Endothelial cell (in vitro differentiated cells): Measurements from ENCODE around the gene R3HDML. TPM values are rescaled to one million over a fixed set of nuclear protein-coding genes. Genes with fewer than 3 reads are reported as not detected.
A peak's percentile ranks its signal among the peaks of the same experiment; 100 is the strongest.

Experiments used
- DNase-seq: peaks from one replicate; pipeline ENCODE4 v3.0.0; 2021; ENCODE audit warnings: low spot score
- H3K27ac Mint-ChIP-seq: one replicate; pipeline ENCODE4 v1.8.0; 2021; ENCODE audit warnings: mixed read lengths, inconsistent platforms; ENCODE audit not compliant: unreplicated experiment
- H3K27me3 Mint-ChIP-seq: one replicate; pipeline ENCODE4 v1.8.0; 2021; ENCODE audit warnings: mild to moderate bottlenecking, moderate library complexity, mixed read lengths, inconsistent platforms; ENCODE audit not compliant: unreplicated experiment
- H3K36me3 Mint-ChIP-seq: one replicate; pipeline ENCODE4 v1.8.0; 2021; ENCODE audit warnings: mild to moderate bottlenecking, low read depth, mixed read lengths, inconsistent platforms; ENCODE audit not compliant: unreplicated experiment
- H3K4me1 Mint-ChIP-seq: one replicate; pipeline ENCODE4 v1.8.0; 2021; ENCODE audit warnings: mild to moderate bottlenecking, mixed read lengths, inconsistent platforms; ENCODE audit not compliant: unreplicated experiment
- H3K4me3 Mint-ChIP-seq: one replicate; pipeline ENCODE4 v1.8.0; 2021; ENCODE audit warnings: mild to moderate bottlenecking, mixed read lengths, inconsistent platforms; ENCODE audit not compliant: unreplicated experiment
- H3K9me3 Mint-ChIP-seq: one replicate; pipeline ENCODE4 v1.8.0; 2021; ENCODE audit warnings: mixed read lengths, inconsistent platforms; ENCODE audit not compliant: unreplicated experiment
- total RNA-seq: library from RNA; stranded (reverse); fragmentation: NEBNext Ultra II Directional; extraction: Animal tissue kit (Norgen Biotek cat#: 25700); gene quantifications from one replicate; pipeline ENCODE4 v1.2.1, GENCODE V29; 2021; ENCODE audit not compliant: unreplicated experiment
- TF ChIP-seq, protein P1 (sequence below): fragments of 200-600 bp; sonication (generic); IDR thresholded peaks from one replicate; pipeline ENCODE4 v1.5.0; 2021; ENCODE audit warnings: antibody characterized with exemption; ENCODE audit not compliant: unreplicated experiment

R3HDML gene
- total RNA-seq, 1 donor from 2014 or later = not detected

DNA sequence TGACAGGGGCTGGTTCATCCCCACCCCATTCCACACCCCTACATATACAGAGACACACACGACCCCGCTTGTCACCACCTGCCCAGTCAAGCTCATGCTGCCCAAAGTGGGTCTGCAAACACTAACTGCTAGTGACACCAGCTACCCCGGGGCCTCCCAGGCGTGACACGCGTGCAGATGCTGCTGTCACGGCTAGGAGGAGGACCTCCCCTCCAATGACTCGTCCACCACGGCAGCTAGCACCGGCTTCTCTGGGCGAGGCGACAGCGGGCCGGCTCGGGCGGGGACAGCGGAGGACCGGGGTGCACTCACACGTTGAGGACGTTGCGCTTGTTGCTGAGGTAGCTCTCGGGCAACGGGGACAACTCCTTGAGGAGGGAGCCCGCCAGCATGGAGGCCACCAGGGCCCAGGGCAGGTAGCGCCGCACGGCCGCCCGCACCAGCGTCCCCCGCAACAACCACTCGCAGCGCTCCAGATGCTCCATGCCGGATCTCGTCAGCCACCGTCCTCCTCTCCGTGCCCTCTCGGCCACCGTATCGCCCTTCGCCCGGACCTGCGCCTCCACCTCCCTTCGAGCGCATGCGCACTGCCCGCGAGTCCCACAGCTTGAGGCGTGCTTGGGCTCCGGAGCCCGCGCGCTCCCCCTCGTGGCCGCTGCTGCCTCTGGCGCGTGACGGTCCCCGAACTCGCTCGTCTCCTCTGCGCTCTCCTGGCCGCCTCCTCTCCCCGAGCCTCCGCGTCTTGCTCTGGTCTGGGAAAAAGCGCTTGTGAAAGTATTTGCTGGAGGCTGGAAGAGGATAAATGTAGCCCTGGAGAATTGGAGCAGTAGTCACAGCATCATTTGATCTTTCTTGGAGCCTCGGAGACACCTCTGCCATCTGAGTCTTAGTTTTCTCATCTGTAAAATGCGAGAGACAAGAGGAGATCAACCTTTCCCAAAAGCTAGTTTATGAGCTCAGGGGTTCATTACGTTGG, 25.9 kb upstream of the R3HDML start, which contains the start of gene FITM2:
Gene FITM2 (minus strand): TSS at position 539 of the 976 bp plus-strand sequence. CDS start 54 bp downstream, at position 485.
- Mint-ChIP-seq H3K27me3 (peaks cover 4% of the 10 kb centered on the region), H3K27ac (peak within 1 kb of the TSS; percentile 26), H3K36me3 (no peaks in the 10 kb centered on the region), H3K9me3 (no peaks in the 10 kb centered on the region), H3K4me1 (peaks cover 7% of the 10 kb centered on the region), H3K4me3 (peak within 1 kb of the TSS; percentile 90)
- TF ChIP-seq, protein P1, sequence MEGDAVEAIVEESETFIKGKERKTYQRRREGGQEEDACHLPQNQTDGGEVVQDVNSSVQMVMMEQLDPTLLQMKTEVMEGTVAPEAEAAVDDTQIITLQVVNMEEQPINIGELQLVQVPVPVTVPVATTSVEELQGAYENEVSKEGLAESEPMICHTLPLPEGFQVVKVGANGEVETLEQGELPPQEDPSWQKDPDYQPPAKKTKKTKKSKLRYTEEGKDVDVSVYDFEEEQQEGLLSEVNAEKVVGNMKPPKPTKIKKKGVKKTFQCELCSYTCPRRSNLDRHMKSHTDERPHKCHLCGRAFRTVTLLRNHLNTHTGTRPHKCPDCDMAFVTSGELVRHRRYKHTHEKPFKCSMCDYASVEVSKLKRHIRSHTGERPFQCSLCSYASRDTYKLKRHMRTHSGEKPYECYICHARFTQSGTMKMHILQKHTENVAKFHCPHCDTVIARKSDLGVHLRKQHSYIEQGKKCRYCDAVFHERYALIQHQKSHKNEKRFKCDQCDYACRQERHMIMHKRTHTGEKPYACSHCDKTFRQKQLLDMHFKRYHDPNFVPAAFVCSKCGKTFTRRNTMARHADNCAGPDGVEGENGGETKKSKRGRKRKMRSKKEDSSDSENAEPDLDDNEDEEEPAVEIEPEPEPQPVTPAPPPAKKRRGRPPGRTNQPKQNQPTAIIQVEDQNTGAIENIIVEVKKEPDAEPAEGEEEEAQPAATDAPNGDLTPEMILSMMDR = peak; percentile 94
- DNase-seq = peak; percentile 100

DNA sequence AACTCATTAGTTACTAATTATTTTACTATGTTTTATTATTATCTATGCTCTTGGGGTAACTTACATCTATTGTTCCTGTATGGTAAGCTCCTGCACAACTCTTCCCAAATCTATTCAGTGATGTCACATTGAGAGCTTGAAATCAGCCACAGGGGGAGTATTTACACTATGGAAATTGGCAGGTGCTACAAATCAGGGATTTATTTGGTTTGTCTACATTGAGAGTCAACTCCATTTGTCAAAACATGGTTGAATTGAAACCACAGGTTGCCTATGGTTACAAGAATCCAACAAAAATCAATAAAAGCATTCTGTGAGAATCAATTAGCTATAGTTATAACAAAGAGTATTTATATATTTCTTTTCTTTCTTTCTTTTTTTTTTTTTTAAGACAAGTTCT, 22.0 kb upstream of the R3HDML start:
- TF ChIP-seq, protein P1 = no peak
- Mint-ChIP-seq H3K4me1 (peaks cover 6% of the 10 kb centered on the region), H3K36me3 (no peaks in the 10 kb centered on the region), H3K27me3 (no peaks in the 10 kb centered on the region), H3K27ac (no peak overlapping the region), H3K4me3 (no peak overlapping the region), H3K9me3 (no peaks in the 10 kb centered on the region)
- DNase-seq = no peak

DNA sequence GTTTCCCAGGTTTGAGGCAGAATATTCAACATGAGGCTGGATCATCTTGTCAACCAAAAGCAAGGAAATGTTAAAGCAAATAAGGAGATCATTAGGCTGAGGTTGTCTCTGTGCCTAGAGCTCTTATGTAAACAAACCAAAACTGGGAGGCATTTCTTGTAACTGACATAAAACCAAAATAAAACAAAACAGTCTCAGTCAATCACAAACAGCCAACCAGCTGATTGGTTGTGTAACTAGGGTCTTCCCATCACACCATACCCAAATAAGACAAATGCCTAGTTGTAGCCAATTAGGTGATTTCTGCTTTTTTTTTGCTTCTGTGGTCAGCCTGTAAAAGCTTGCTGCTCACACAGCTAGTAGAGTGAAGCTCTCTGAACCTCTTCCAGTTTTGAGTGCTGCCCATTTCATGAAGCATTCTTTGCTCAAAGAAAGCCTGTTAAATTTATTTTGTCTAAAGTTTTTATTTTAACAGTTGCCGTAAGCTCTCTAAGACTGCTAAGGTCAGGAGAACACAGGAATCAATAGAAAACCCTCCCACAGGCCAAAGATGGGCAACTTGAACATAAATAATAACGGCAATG, 16.9 kb upstream of the R3HDML start:
- no peak for DNase-seq

DNA sequence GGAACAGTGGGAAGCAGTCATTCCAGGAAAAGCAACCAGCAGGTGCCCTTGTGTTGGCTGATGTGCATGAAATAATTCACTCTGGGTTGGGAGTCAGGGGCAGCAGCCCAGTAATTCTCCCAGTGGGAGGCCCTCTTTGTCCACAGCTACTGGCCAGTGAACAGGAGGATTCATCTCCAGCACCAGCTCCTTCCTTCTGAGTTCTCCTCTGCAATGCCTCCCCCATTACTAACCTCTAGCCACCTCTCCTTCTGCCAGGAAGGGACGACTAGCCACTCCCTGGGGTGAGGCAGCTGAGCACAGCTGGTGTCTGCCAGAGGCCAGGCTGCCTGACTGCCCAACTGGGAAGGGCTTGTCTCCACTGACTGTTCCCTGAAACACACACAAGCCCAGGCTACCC, 12.5 kb upstream of the R3HDML start:
- no peak overlapping the region for H3K27ac Mint-ChIP-seq
- no peak for DNase-seq
- H3K36me3 Mint-ChIP-seq = no peaks in the 10 kb centered on the region
- H3K9me3 Mint-ChIP-seq = no peaks in the 10 kb centered on the region
- H3K4me3 Mint-ChIP-seq = no peak overlapping the region
- peaks cover 3% of the 10 kb centered on the region for H3K27me3 Mint-ChIP-seq
- H3K4me1 Mint-ChIP-seq = no peaks in the 10 kb centered on the region
- TF ChIP-seq, protein P1 = no peak

More for the DNA sequence above, 16.9 kb upstream of the R3HDML start:
- peaks cover 2% of the 10 kb centered on the region for H3K27me3 Mint-ChIP-seq
- TF ChIP-seq, protein P1 = no peak
- no peaks in the 10 kb centered on the region for H3K9me3 Mint-ChIP-seq
- no peak overlapping the region for H3K27ac Mint-ChIP-seq
- H3K4me1 Mint-ChIP-seq = no peaks in the 10 kb centered on the region
- H3K4me3 Mint-ChIP-seq = no peak overlapping the region
- no peaks in the 10 kb centered on the region for H3K36me3 Mint-ChIP-seq
